Measurements from ENCODE around the gene NPBWR2. TPM values are rescaled to one million over a fixed set of nuclear protein-coding genes. Genes with fewer than 3 reads are reported as not detected.

NPBWR2 gene, protein sequence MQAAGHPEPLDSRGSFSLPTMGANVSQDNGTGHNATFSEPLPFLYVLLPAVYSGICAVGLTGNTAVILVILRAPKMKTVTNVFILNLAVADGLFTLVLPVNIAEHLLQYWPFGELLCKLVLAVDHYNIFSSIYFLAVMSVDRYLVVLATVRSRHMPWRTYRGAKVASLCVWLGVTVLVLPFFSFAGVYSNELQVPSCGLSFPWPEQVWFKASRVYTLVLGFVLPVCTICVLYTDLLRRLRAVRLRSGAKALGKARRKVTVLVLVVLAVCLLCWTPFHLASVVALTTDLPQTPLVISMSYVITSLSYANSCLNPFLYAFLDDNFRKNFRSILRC
- not detected for total RNA-seq

DNA sequence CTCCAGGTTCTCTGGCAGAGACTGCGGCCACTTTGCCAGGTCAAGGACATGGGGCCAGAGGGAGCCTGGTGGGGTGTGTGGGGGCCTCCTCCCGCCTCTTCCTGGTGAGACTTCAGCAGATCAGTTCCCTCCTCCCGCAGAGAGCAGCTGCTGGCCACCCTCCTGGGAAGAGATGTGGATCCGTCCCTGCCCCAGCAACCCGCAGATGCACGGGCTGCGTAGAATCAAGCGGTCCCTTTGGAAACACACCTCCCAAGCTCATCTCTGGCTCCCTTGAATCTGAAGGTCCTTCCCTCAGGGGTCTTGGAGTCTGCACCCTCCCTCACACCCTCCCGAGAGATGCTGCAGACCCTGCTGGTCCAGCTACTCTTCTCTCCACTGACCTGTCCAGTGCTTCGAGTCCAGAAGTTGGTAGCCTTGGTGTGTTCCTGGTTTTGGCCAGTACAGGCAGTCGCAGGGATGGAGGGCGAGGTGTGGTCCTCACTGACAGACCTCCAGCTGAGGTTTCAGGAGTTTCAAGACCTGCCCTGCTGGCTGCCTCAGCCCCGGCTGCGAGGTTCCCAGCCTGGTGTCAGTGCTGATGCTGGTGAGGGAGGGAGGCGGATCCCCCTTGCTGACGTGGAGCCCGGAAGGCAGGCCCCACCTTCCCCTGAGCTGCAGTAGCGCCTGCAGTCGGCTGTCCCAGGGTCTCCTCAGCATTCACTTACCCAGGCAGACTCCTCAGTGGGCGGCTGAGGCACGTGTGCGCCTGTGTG lies at the start of gene NPBWR2:
Gene NPBWR2 (minus strand): TSS at position 585 of the 755 bp plus-strand sequence. CDS start 734 bp downstream, outside the sequence.
- no peak within 1 kb of the TSS for H3K27ac ChIP-seq
- TF ChIP-seq EP300 (IDR thresholded peaks at IDR 0.05) (no peak), POLR2A (IDR thresholded peaks at IDR 0.05) (no peak), POLR2AphosphoS5 (IDR thresholded peaks at IDR 0.05) (no peak)
- TF ChIP-seq, protein P1, sequence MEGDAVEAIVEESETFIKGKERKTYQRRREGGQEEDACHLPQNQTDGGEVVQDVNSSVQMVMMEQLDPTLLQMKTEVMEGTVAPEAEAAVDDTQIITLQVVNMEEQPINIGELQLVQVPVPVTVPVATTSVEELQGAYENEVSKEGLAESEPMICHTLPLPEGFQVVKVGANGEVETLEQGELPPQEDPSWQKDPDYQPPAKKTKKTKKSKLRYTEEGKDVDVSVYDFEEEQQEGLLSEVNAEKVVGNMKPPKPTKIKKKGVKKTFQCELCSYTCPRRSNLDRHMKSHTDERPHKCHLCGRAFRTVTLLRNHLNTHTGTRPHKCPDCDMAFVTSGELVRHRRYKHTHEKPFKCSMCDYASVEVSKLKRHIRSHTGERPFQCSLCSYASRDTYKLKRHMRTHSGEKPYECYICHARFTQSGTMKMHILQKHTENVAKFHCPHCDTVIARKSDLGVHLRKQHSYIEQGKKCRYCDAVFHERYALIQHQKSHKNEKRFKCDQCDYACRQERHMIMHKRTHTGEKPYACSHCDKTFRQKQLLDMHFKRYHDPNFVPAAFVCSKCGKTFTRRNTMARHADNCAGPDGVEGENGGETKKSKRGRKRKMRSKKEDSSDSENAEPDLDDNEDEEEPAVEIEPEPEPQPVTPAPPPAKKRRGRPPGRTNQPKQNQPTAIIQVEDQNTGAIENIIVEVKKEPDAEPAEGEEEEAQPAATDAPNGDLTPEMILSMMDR (IDR thresholded peaks at IDR 0.05): no peak
- peaks cover 0 to 7% (median 3%) of the 10 kb centered on the region in 3 donors for H3K4me1 ChIP-seq
- no peak within 1 kb of the TSS for H3K4me3 ChIP-seq
- no peak for ATAC-seq
- no peaks in the 10 kb centered on the region for H3K36me3 ChIP-seq
- H3K9me3 ChIP-seq: no peaks in the 10 kb centered on the region
- 29 to 75% methylated on average over 5 to 7 of the region's 22 CpGs for WGBS, 2 donors (ENCODE audit: low coverage in 1 of 2)
- peaks cover 63% of the 10 kb centered on the region for H3K27me3 ChIP-seq

DNA sequence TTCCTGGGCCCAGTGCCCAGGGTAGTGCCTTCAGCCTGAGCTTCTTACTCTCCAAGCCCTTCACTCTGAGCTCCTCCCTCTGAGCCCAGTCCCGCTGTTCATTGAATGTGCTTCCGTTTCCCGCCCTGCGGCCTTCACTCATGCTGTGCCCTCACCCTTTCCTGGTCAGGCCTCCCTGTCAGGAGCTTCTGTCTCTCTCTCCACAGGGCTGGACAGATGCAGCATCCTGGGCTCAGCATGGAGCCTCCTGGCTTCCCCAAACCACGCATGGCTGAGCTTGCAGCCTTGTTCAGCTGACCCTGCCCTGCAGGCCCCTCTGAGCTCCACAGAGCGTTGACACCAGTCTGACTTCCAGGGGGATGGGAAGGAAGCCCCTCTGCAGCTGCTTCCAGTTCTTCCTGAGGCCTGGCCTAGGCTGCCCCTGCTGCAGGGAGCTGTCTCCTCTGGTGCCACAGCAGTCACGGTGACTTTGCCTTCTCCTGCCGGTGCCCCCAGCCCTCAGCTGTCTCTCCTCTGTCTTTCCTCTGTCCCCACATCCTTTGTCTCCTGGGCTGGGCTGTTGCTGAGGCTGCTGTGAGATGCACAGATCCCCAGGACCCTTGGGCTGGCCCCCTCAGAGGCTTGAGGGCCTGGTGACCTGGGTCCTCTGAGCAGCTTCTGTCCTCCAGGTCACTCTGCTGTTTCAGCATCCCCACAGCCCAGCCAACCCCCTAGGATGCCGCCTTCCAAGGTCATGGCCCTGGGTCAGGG lies 48.9 kb upstream of the NPBWR2 start:
- 69% methylated on average over 4 of the region's 9 CpGs; no CpG with 5 or more reads in 1 of the 2 donors for WGBS, 2 donors (ENCODE audit: low coverage in 1 of 2)
- peaks cover 90% of the 10 kb centered on the region for H3K27me3 ChIP-seq
- no peaks in the 10 kb centered on the region for H3K36me3 ChIP-seq
- no peaks in the 10 kb centered on the region for H3K9me3 ChIP-seq
- H3K4me3 ChIP-seq: no peak overlapping the region
- H3K27ac ChIP-seq: no peak overlapping the region
- TF ChIP-seq, protein P1 (IDR thresholded peaks at IDR 0.05): no peak
- TF ChIP-seq POLR2A (IDR thresholded peaks at IDR 0.05) (no peak), EP300 (IDR thresholded peaks at IDR 0.05) (no peak), POLR2AphosphoS5 (IDR thresholded peaks at IDR 0.05) (no peak)
- ATAC-seq: no peak
- no peaks in the 10 kb centered on the region for H3K4me1 ChIP-seq

DNA sequence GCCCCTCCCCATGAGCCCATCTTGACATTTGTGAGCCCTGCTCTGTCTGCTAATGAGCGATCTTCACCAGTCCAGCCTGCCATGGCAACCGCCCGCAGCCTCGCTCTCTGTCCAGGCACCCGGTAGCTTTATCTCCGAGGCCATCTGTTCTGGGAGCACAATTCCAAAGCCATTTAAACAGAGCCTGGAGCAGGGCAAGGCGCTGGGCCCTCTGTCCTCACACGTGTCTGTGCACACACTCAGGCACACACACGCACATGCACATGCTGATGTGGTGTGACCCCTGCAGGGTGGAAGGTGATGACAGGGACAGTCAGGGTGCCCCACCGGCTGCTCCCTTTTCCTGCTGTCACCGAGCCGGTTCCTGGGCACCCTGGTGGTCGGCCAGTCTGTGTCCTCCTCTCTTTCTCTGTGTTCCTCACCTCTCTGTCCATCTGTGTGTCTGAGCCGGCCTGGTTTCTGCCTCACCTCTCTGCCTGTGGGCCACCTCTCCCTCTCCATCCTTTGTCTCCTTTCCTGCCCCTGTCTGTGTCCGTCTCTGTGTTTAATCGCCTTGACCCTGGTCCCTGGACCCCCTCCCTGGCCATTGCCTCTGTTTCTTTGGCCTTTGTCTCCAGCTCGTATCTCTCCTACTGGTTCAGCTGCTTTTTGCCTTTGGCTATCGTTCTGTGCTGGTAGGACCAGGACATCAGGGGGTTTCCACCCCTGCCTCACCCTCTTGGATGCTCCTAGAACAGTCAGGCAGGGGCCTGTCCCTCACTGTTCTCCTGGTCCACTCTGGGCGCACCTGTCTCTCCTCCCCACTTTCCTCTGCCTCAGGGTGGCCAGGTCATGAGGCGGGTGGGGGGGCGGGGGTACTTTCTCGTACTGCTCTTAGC lies 48.1 kb upstream of the NPBWR2 start:
- peaks cover 82% of the 10 kb centered on the region for H3K27me3 ChIP-seq
- WGBS, 2 donors (ENCODE audit: low coverage in 1 of 2): 69 to 70% methylated on average over 6 to 19 of the region's 22 CpGs
- TF ChIP-seq POLR2AphosphoS5 (IDR thresholded peaks at IDR 0.05) (no peak), POLR2A (IDR thresholded peaks at IDR 0.05) (no peak), EP300 (IDR thresholded peaks at IDR 0.05) (no peak)
- TF ChIP-seq, protein P1 (IDR thresholded peaks at IDR 0.05): no peak
- no peak for ATAC-seq
- no peaks in the 10 kb centered on the region for H3K9me3 ChIP-seq
- no peaks in the 10 kb centered on the region for H3K4me1 ChIP-seq
- H3K36me3 ChIP-seq: no peaks in the 10 kb centered on the region
- no peak overlapping the region for H3K27ac ChIP-seq
- H3K4me3 ChIP-seq: no peak overlapping the region

DNA sequence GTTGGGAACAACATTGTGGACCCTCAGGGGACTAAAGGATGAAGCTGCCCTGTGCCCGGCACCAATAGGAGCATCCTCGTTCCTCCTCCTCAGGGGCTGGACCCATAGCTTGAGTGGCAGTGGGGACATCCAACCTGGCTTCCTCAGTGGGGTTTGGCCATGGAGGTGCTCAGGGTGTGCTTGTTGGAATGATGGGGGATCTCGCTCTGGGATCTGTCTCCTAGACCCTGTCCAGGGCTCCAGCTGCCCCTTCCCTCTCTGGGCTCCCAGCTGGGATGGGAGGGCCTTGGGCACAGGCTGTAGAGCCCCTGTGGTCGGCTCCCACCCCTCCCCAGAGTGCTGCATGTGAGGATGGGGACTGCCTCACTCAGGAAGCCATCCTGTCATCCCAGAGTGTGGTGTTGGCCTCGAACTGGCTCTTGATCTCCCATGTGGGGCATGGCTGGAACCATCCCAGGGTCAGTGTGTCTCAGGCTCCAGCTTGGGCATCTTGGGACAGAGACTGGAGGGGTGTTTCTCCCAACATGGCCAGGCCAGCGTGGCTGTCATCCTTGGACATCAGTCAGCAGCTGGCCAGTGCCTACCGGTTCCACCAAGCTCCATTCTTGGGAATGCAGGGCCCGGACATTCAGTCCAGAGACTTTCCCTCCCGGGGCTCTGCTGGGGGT lies 47.4 kb upstream of the NPBWR2 start:
- ATAC-seq: no peak
- H3K27me3 ChIP-seq: peaks cover 74% of the 10 kb centered on the region

More for the DNA sequence above, 47.4 kb upstream of the NPBWR2 start:
- Histone ChIP-seq H3K9me3 (no peaks in the 10 kb centered on the region), H3K36me3 (no peaks in the 10 kb centered on the region), H3K4me3 (no peak overlapping the region), H3K27ac (no peak overlapping the region), H3K4me1 (no peaks in the 10 kb centered on the region)
- TF ChIP-seq EP300 (IDR thresholded peaks at IDR 0.05) (no peak), POLR2A (IDR thresholded peaks at IDR 0.05) (no peak), POLR2AphosphoS5 (IDR thresholded peaks at IDR 0.05) (no peak)
- TF ChIP-seq, protein P1 (IDR thresholded peaks at IDR 0.05): no peak
- WGBS, 2 donors (ENCODE audit: low coverage in 1 of 2): no CpG with 5 or more reads among the region's 9 CpGs
